Panc1 (cell line): ENCODE results near the gene SCP2. TPM values are rescaled to one million over a fixed set of nuclear protein-coding genes. Genes with fewer than 3 reads are reported as not detected.

Source experiments
- ATAC-seq: fragments of 200-7000 bp; cut with Tn5 transposase; 2 replicates; pipeline ENCODE4 v1.9.1; 2020; ENCODE audit warnings: mild to moderate bottlenecking, moderate library complexity
- BruUV-seq: library from RNA; stranded (reverse); fragments of 400-500 nt; replicated peaks from 2 replicates; lab custom pipeline; 2021; lab: Mats Ljungman, UMichigan
- CTCF ChIA-PET: fragments of 300-600 bp; sonication (Branson Sonifier 250); formaldehyde crosslinking; loops from one replicate; lab custom pipeline; 2022; ENCODE audit warnings: antibody characterized with exemption; lab: Charles Lee
- POLR2A ChIA-PET: fragments of 300-600 bp; sonication (Branson Sonifier 250); formaldehyde crosslinking; loops from one replicate; lab custom pipeline; 2022; ENCODE audit warnings: antibody characterized with exemption; lab: Charles Lee
- DNase-seq: peaks from one replicate; pipeline ENCODE4 v3.0.0-alpha.2; 2010; ENCODE audit warnings: low read depth, low spot score
- H3K27ac ChIP-seq: 2 replicates; pipeline ENCODE4 v1.5.1; 2011; ENCODE audit warnings: mild to moderate bottlenecking, low read length, inconsistent platforms
- H3K27me3 ChIP-seq: fragments of 200-500 bp; sonication (Bioruptor generic); 2 replicates; pipeline ENCODE4 v1.6.0; 2014; ENCODE audit warnings: low read length, inconsistent platforms; ENCODE audit not compliant: control insufficient read depth, insufficient read depth
- H3K36me3 ChIP-seq: fragments of 200-500 bp; sonication (Bioruptor generic); 2 replicates; pipeline ENCODE4 v1.5.1; 2014; ENCODE audit warnings: inconsistent platforms, mild to moderate bottlenecking, low read length, moderate library complexity; ENCODE audit not compliant: control insufficient read depth, insufficient read depth
- H3K4me1 ChIP-seq: 2 replicates; pipeline ENCODE4 v1.5.1; 2011; ENCODE audit warnings: inconsistent platforms, mild to moderate bottlenecking, low read length, moderate library complexity; ENCODE audit not compliant: control insufficient read depth, insufficient read depth
- H3K4me3 ChIP-seq, 2 experiments: 2 replicates each; pipeline ENCODE4 v1.5.1; 2011 to 2012; ENCODE audit warnings: low read depth in 2 of 2, low read length in 2 of 2, mild to moderate bottlenecking in 2 of 2, inconsistent platforms in 1 of 2, moderate library complexity in 1 of 2
- H3K9me3 ChIP-seq: fragments of 200-500 bp; sonication (Bioruptor generic); 2 replicates; pipeline ENCODE4 v1.5.1; 2014; ENCODE audit warnings: low read depth, mild to moderate bottlenecking, inconsistent platforms, low read length, moderate library complexity; ENCODE audit not compliant: control insufficient read depth, insufficient read depth
- POLR2AphosphoS5 ChIP-seq: IDR thresholded peaks from 2 replicates; pipeline ENCODE4 v1.6.1; 2012; ENCODE audit warnings: mild to moderate bottlenecking, low read depth, low read length, moderate library complexity
- SIN3A ChIP-seq: IDR thresholded peaks from 2 replicates; pipeline ENCODE4 v1.6.1; 2012; ENCODE audit warnings: low read depth, mild to moderate bottlenecking, low read length, moderate library complexity, borderline replicate concordance; ENCODE audit not compliant: insufficient read depth
- TCF7L2 ChIP-seq: IDR thresholded peaks from 2 replicates; pipeline ENCODE4 v1.6.1; 2011; ENCODE audit warnings: mild to moderate bottlenecking, low read depth, low read length, inconsistent platforms
- in situ Hi-C: cut with HindIII; loops from 2 replicates; pipeline ENCODE4 v1.10.0; 2016; ENCODE audit warnings: low sequenced_read_pairs, low pct_unique_long_range_greater_than_20kb
- intact Hi-C: fragments of 100-400 bp; cut with micrococcal nuclease; formaldehyde crosslinking; loops from one replicate; pipeline ENCODE4 v1.10.0; 2022; ENCODE audit not compliant: unreplicated experiment
- total RNA-seq: library from RNA; stranded (reverse); gene quantifications from one replicate; pipeline ENCODE4 v1.2.1, GENCODE V29; 2021; ENCODE audit not compliant: unreplicated experiment
- TF ChIP-seq, protein P1 (sequence below), 2 experiments: IDR thresholded peaks; 2 replicates each; pipeline ENCODE4 v1.6.1; 2011 to 2012; ENCODE audit warnings: low read depth in 2 of 2, control low read depth in 1 of 2, low read length in 1 of 2, mild to moderate bottlenecking in 1 of 2, moderate library complexity in 1 of 2; ENCODE audit not compliant: insufficient read depth in 1 of 2
- TF ChIP-seq, protein P2 (sequence below): fragments of 450-650 bp; IDR thresholded peaks from 2 replicates; pipeline ENCODE4 v1.5.1; 2017; ENCODE audit warnings: mild to moderate bottlenecking

The SCP2 gene
- total RNA-seq, 1 experiment from 2014 or later: 88.7 TPM

DNA sequence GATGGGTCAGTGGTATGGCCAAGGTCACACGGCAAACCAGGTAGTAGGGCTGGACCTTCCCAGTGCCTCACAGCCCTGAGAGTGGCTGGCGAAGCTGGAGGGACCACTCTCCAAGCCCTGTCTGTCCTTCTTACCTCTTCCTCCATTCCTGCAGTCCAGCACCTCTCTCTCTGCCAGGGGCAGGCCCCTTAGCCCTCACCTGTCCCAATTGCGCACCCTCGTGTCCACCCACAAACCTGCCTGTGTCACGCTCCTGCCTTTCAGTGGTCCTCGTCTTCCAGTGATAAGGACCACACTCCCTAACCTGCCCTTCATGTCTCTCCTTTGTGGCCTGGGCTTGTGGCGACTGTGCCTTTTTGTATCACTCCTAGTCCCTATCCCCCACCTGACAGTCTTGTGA is 138.3 kb downstream of the SCP2 start:
- Histone ChIP-seq H3K27ac (no peak overlapping the region), H3K36me3 (no peaks in the 10 kb centered on the region), H3K27me3 (no peaks in the 10 kb centered on the region; the same call in 1 of the 2 replicates), H3K4me3 (no peak overlapping the region), H3K9me3 (no peaks in the 10 kb centered on the region), H3K4me1 (no peaks in the 10 kb centered on the region)
- no peak for DNase-seq
- no TSS peak for BruUV-seq
- no peak for ATAC-seq
- ChIA-PET POLR2A (no interaction called here), CTCF (no interaction called here)
- in situ Hi-C loops: no loop called here
- TF ChIP-seq SIN3A (no peak), TCF7L2 (no peak), POLR2AphosphoS5 (no peak)
- TF ChIP-seq, protein P1, sequence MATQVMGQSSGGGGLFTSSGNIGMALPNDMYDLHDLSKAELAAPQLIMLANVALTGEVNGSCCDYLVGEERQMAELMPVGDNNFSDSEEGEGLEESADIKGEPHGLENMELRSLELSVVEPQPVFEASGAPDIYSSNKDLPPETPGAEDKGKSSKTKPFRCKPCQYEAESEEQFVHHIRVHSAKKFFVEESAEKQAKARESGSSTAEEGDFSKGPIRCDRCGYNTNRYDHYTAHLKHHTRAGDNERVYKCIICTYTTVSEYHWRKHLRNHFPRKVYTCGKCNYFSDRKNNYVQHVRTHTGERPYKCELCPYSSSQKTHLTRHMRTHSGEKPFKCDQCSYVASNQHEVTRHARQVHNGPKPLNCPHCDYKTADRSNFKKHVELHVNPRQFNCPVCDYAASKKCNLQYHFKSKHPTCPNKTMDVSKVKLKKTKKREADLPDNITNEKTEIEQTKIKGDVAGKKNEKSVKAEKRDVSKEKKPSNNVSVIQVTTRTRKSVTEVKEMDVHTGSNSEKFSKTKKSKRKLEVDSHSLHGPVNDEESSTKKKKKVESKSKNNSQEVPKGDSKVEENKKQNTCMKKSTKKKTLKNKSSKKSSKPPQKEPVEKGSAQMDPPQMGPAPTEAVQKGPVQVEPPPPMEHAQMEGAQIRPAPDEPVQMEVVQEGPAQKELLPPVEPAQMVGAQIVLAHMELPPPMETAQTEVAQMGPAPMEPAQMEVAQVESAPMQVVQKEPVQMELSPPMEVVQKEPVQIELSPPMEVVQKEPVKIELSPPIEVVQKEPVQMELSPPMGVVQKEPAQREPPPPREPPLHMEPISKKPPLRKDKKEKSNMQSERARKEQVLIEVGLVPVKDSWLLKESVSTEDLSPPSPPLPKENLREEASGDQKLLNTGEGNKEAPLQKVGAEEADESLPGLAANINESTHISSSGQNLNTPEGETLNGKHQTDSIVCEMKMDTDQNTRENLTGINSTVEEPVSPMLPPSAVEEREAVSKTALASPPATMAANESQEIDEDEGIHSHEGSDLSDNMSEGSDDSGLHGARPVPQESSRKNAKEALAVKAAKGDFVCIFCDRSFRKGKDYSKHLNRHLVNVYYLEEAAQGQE (IDR thresholded peaks at IDR 0.05; ENCODE audit: insufficient read depth in 1 of 2, low read depth in 2 of 2, low read length in 1 of 2): no peak
- TF ChIP-seq, protein P2, sequence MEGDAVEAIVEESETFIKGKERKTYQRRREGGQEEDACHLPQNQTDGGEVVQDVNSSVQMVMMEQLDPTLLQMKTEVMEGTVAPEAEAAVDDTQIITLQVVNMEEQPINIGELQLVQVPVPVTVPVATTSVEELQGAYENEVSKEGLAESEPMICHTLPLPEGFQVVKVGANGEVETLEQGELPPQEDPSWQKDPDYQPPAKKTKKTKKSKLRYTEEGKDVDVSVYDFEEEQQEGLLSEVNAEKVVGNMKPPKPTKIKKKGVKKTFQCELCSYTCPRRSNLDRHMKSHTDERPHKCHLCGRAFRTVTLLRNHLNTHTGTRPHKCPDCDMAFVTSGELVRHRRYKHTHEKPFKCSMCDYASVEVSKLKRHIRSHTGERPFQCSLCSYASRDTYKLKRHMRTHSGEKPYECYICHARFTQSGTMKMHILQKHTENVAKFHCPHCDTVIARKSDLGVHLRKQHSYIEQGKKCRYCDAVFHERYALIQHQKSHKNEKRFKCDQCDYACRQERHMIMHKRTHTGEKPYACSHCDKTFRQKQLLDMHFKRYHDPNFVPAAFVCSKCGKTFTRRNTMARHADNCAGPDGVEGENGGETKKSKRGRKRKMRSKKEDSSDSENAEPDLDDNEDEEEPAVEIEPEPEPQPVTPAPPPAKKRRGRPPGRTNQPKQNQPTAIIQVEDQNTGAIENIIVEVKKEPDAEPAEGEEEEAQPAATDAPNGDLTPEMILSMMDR: no peak
- intact Hi-C loops: no loop called here

DNA sequence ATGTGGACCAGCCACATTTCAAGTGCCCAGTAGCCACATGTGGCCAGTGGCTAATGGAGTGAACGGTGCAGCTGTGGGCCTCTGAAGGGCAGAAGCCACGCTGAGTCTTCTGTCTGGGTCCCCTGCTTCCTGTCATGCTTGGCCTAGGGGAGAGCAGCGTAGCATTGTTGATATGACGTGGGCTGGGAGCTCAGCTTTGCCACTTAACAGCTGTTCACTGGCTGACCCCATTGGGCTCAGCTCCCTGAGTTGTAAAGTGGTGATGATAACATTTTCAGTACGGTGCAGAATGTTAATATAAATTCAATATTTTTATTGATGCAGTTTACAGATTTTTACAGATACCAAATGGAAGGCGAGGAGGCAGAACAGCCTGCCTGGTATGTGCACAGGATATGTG is 139.4 kb downstream of the SCP2 start:
- intact Hi-C loops: no loop called here
- Histone ChIP-seq H3K4me1 (no peaks in the 10 kb centered on the region), H3K27me3 (no peaks in the 10 kb centered on the region; the same call in 1 of the 2 replicates), H3K9me3 (no peaks in the 10 kb centered on the region), H3K27ac (no peak overlapping the region), H3K4me3 (no peak overlapping the region), H3K36me3 (no peaks in the 10 kb centered on the region)
- TF ChIP-seq SIN3A: no peak
- TF ChIP-seq, protein P2: no peak
- TF ChIP-seq, protein P1 (IDR thresholded peaks at IDR 0.05; ENCODE audit: insufficient read depth in 1 of 2, low read depth in 2 of 2, low read length in 1 of 2): no peak
- TF ChIP-seq POLR2AphosphoS5: no peak
- TF ChIP-seq TCF7L2: no peak
- POLR2A ChIA-PET: no interaction called here
- DNase-seq (no peak), ATAC-seq (no peak)
- in situ Hi-C loops: no loop called here
- BruUV-seq: no TSS peak
- CTCF ChIA-PET: no interaction called here
